Neural progenitor cell (in vitro differentiated cells): ENCODE results near the gene FBXW10B.
"Not testable (repeated sequence)": the region's sequence is repeated elsewhere in the genome, so short reads cannot be mapped to it uniquely, and the experiment has no call there.

ENCODE experiments used
- CTCF ChIP-seq: fragments of 200-600 bp; sonication (generic); IDR thresholded peaks from 2 replicates; pipeline ENCODE4 v1.5.1; 2017; ENCODE audit warnings: antibody characterized with exemption, mild to moderate bottlenecking
- EZH2 ChIP-seq: fragments of 200-600 bp; sonication (generic); IDR thresholded peaks from 2 replicates; pipeline ENCODE4 v1.6.1; 2017; ENCODE audit warnings: antibody characterized with exemption, mild to moderate bottlenecking, moderate library complexity
- EZH2phosphoT487 ChIP-seq: fragments of 200-600 bp; sonication (generic); IDR thresholded peaks from 2 replicates; pipeline ENCODE4 v1.6.1; 2017; ENCODE audit warnings: antibody characterized with exemption

GRCh38 chr17:15642014-15642413 lies 22.5 kb upstream of the FBXW10B start:
- TF ChIP-seq EZH2, CTCF, EZH2phosphoT487: not testable (repeated sequence)
